Measurements from ENCODE around the gene EPB41L4A. TPM values are rescaled to one million over a fixed set of nuclear protein-coding genes. Genes with fewer than 3 reads are reported as not detected.

EPB41L4A gene
- total RNA-seq, 1 experiment from 2014 or later, result 5.2 TPM

- Mint-ChIP-seq H3K4me1 (no peaks in the 10 kb centered on the region), H3K4me3 (no peak overlapping the region), H3K36me3 (no peaks in the 10 kb centered on the region), H3K27me3 (ENCODE audit: low read depth) (no peaks in the 10 kb centered on the region), H3K27ac (no peak overlapping the region), H3K9me3 (no peaks in the 10 kb centered on the region)
- TF ChIP-seq GABPB1 (CRISPR knock-in tag; IDR thresholded peaks at IDR 0.05) (no peak), TCF7 (CRISPR knock-in tag; IDR thresholded peaks at IDR 0.05; ENCODE audit: low read depth) (no peak), NR3C1 (CRISPR knock-in tag; conservative IDR thresholded peaks at IDR 0.05; ENCODE audit: low read depth) (no peak), ZNF317 (CRISPR knock-in tag; IDR thresholded peaks at IDR 0.05; ENCODE audit: borderline replicate concordance, low read depth) (no peak), RELA (CRISPR knock-in tag; IDR thresholded peaks at IDR 0.05; ENCODE audit: borderline replicate concordance) (no peak), FOXK1 (CRISPR knock-in tag; IDR thresholded peaks at IDR 0.05) (no peak), ZNF423 (CRISPR knock-in tag; IDR thresholded peaks at IDR 0.05) (no peak), ZNF121 (CRISPR knock-in tag; IDR thresholded peaks at IDR 0.05) (no peak)
- TF ChIP-seq, protein P1, sequence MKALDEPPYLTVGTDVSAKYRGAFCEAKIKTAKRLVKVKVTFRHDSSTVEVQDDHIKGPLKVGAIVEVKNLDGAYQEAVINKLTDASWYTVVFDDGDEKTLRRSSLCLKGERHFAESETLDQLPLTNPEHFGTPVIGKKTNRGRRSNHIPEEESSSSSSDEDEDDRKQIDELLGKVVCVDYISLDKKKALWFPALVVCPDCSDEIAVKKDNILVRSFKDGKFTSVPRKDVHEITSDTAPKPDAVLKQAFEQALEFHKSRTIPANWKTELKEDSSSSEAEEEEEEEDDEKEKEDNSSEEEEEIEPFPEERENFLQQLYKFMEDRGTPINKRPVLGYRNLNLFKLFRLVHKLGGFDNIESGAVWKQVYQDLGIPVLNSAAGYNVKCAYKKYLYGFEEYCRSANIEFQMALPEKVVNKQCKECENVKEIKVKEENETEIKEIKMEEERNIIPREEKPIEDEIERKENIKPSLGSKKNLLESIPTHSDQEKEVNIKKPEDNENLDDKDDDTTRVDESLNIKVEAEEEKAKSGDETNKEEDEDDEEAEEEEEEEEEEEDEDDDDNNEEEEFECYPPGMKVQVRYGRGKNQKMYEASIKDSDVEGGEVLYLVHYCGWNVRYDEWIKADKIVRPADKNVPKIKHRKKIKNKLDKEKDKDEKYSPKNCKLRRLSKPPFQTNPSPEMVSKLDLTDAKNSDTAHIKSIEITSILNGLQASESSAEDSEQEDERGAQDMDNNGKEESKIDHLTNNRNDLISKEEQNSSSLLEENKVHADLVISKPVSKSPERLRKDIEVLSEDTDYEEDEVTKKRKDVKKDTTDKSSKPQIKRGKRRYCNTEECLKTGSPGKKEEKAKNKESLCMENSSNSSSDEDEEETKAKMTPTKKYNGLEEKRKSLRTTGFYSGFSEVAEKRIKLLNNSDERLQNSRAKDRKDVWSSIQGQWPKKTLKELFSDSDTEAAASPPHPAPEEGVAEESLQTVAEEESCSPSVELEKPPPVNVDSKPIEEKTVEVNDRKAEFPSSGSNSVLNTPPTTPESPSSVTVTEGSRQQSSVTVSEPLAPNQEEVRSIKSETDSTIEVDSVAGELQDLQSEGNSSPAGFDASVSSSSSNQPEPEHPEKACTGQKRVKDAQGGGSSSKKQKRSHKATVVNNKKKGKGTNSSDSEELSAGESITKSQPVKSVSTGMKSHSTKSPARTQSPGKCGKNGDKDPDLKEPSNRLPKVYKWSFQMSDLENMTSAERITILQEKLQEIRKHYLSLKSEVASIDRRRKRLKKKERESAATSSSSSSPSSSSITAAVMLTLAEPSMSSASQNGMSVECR (CRISPR knock-in tag; IDR thresholded peaks at IDR 0.05; ENCODE audit: borderline replicate concordance), result no peak
- POLR2A ChIA-PET, result no interaction called here
- CTCF ChIA-PET, result no interaction called here
- DNase-seq (ENCODE audit: low spot score), result no peak
- ATAC-seq, result no peak
Measured at GRCh38 chr5:112264151-112264550, 154.9 kb downstream of the EPB41L4A start.

DNA sequence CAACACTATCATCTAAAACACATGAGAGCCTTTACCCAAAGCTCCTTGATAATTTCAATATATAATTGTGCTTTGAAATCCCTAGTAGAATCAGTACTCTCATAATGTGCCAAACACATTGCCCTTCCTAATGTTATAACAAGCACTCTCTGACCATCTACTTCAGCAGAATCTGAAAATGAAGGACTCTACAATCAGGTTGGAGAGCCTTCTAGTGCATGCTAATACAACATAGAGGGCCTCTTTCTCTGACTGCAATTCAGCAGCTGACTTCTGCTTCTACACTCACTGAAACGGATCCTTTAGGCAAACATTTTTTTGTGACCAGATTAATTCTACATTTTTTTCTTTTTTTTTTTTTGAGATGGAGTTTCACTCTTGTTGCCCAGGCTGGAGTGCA lies 155.6 kb downstream of the EPB41L4A start:
- ChIA-PET CTCF (no interaction called here), POLR2A (no interaction called here)
- no peak overlapping the region for H3K4me3 Mint-ChIP-seq
- ATAC-seq, result no peak
- no peak for DNase-seq (ENCODE audit: low spot score)
- no peaks in the 10 kb centered on the region for H3K36me3 Mint-ChIP-seq
- H3K27me3 Mint-ChIP-seq (ENCODE audit: low read depth), result no peaks in the 10 kb centered on the region
- H3K4me1 Mint-ChIP-seq, result peaks cover 6% of the 10 kb centered on the region; the same call in 1 of the 2 replicates
- H3K9me3 Mint-ChIP-seq, result no peaks in the 10 kb centered on the region
- no peak for TF ChIP-seq SMAD3 (CRISPR knock-in tag; IDR thresholded peaks at IDR 0.05; ENCODE audit: borderline replicate concordance)
- TF ChIP-seq ZNF423 (CRISPR knock-in tag; IDR thresholded peaks at IDR 0.05), result no peak
- H3K27ac Mint-ChIP-seq, result no peak overlapping the region

DNA sequence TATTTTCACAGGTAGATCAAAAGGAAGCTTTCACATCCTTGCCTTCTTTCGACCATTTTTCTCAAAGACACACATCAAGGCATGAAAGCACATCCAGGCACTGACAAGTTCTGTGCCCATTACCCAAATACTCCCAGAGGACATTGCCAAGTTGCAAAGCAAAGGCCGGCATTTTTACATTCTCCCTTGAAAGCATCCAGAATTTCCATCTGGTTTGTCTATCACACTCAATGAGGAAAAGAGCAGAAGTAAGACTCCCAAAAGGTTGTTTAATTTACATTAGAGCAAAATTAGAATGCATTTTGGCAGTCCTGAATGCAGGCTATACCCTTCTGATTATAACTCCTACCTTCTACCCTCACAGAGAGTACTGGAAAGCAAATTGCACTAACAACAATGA lies 160.5 kb downstream of the EPB41L4A start:
- Mint-ChIP-seq H3K9me3 (no peaks in the 10 kb centered on the region), H3K36me3 (no peaks in the 10 kb centered on the region), H3K4me3 (no peak overlapping the region), H3K27ac (0 out of 2 replicates have a peak overlapping the region, but pooled peaks have one; percentile 43), H3K27me3 (ENCODE audit: low read depth) (no peaks in the 10 kb centered on the region), H3K4me1 (peaks cover 25% of the 10 kb centered on the region)
- CTCF ChIA-PET, result no interaction called here
- ATAC-seq (no peak), DNase-seq (ENCODE audit: low spot score) (no peak)
- TF ChIP-seq ZNF121 (CRISPR knock-in tag; IDR thresholded peaks at IDR 0.05), result no peak
- no peak for TF ChIP-seq ESRRA (CRISPR knock-in tag; IDR thresholded peaks at IDR 0.05; ENCODE audit: borderline replicate concordance)
- no peak for TF ChIP-seq ZNF138 (CRISPR knock-in tag; conservative IDR thresholded peaks at IDR 0.05)
- TF ChIP-seq NFYB (CRISPR knock-in tag; conservative IDR thresholded peaks at IDR 0.05; ENCODE audit: low read depth), result no peak
- TF ChIP-seq ZNF671 (CRISPR knock-in tag; IDR thresholded peaks at IDR 0.05), result no peak
- no peak for TF ChIP-seq ZSCAN18 (CRISPR knock-in tag; IDR thresholded peaks at IDR 0.05)
- TF ChIP-seq USF1 (CRISPR knock-in tag; IDR thresholded peaks at IDR 0.05), result no peak
- TF ChIP-seq ZNF416 (CRISPR knock-in tag; IDR thresholded peaks at IDR 0.05), result no peak
- TF ChIP-seq, protein P2, sequence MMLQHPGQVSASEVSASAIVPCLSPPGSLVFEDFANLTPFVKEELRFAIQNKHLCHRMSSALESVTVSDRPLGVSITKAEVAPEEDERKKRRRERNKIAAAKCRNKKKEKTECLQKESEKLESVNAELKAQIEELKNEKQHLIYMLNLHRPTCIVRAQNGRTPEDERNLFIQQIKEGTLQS (CRISPR knock-in tag; conservative IDR thresholded peaks at IDR 0.05), result no peak
- TF ChIP-seq, protein P3, sequence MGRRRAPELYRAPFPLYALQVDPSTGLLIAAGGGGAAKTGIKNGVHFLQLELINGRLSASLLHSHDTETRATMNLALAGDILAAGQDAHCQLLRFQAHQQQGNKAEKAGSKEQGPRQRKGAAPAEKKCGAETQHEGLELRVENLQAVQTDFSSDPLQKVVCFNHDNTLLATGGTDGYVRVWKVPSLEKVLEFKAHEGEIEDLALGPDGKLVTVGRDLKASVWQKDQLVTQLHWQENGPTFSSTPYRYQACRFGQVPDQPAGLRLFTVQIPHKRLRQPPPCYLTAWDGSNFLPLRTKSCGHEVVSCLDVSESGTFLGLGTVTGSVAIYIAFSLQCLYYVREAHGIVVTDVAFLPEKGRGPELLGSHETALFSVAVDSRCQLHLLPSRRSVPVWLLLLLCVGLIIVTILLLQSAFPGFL (CRISPR knock-in tag; IDR thresholded peaks at IDR 0.05; ENCODE audit: borderline replicate concordance), result no peak
- no peak for TF ChIP-seq FOXP4 (CRISPR knock-in tag; IDR thresholded peaks at IDR 0.05)
- POLR2A ChIA-PET, result no interaction called here
